Stimulated activated CD4-positive, alpha-beta T cell treated with anti-CD3 and anti-CD28 coated beads, Interleukin-2, amount 100 ng/mL, for 48 hours (primary cell): ENCODE results near the gene TEX54.
"Not testable (repeated sequence)": the region's sequence is repeated elsewhere in the genome, so short reads cannot be mapped to it uniquely, and the experiment has no call there.

Source experiments
- DNase-seq, 2 donors: peaks; one replicate each; pipeline ENCODE4 v3.0.0-alpha.2; 2020

TEX54 gene

GRCh38 chr11:62830904-62831519 is 1.6 kb downstream of the TEX54 start:
- DNase-seq = no peak

- not testable (repeated sequence) for DNase-seq
These were observed 4.5 kb downstream of the TEX54 start for GRCh38 chr11:62828130-62828529.

GRCh38 chr11:62823677-62824076 is 9.0 kb downstream of the TEX54 start:
- no peak for DNase-seq

- no peak for DNase-seq
These were observed 15.5 kb downstream of the TEX54 start for GRCh38 chr11:62817129-62817528.

- DNase-seq = no peak
These were observed 16.1 kb downstream of the TEX54 start for GRCh38 chr11:62816557-62816956.

GRCh38 chr11:62811659-62812058 is 21.0 kb downstream of the TEX54 start:
- DNase-seq = no peak

- no peak for DNase-seq
These were observed 21.9 kb downstream of the TEX54 start for GRCh38 chr11:62810748-62811147.

GRCh38 chr11:62806611-62807121 is 26.0 kb downstream of the TEX54 start:
- no peak for DNase-seq

- DNase-seq = no peak
These were observed 26.6 kb downstream of the TEX54 start for GRCh38 chr11:62805961-62806441.

GRCh38 chr11:62805076-62805892 is 27.4 kb downstream of the TEX54 start, which contains the start of gene NXF1:
Gene NXF1, minus strand, starts transcription at chr11:62805440. Its CDS starts 84 bp downstream, at chr11:62805356.
- peak; percentile 97 to 99 for DNase-seq

- DNase-seq = no peak
These were observed 28.1 kb downstream of the TEX54 start for GRCh38 chr11:62804310-62805075.

GRCh38 chr11:62801071-62801470 is 31.6 kb downstream of the TEX54 start:
- no peak for DNase-seq

- DNase-seq = no peak
These were observed 33.2 kb downstream of the TEX54 start for GRCh38 chr11:62799486-62799885.

GRCh38 chr11:62796281-62796680 is 36.4 kb downstream of the TEX54 start:
- DNase-seq = no peak

- DNase-seq = no peak
These were observed 38.4 kb downstream of the TEX54 start for GRCh38 chr11:62794201-62794775.

GRCh38 chr11:62792202-62792575 is 40.5 kb downstream of the TEX54 start:
- no peak for DNase-seq

- DNase-seq = peak; percentile 84 to 87
These were observed 41.0 kb downstream of the TEX54 start, which contains the start of gene TMEM223 for GRCh38 chr11:62791501-62792201. Gene TMEM223, minus strand, starts transcription at chr11:62792006. Its CDS starts 12 bp downstream, at chr11:62791994.

- no peak for DNase-seq
These were observed 43.1 kb downstream of the TEX54 start for GRCh38 chr11:62789576-62789975.

- no peak for DNase-seq
These were observed 43.6 kb downstream of the TEX54 start for GRCh38 chr11:62788991-62789390.

GRCh38 chr11:62787005-62787759 is 45.5 kb downstream of the TEX54 start, which contains the start of gene TMEM179B:
Gene TMEM179B, plus strand, starts transcription at chr11:62787402. Its CDS starts 30 bp downstream, at chr11:62787432.
- DNase-seq = peak; percentile 95 to 99
